OCI-LY7 (cell line): ENCODE results near the gene NPVF.

Experiments used
- CTCF ChIP-seq: fragments of 200-600 bp; sonication (generic); conservative IDR thresholded peaks from 2 replicates; pipeline ENCODE4 v1.5.1; 2014; ENCODE audit warnings: mild to moderate bottlenecking, antibody characterized with exemption, low read length, moderate library complexity, mixed read lengths
- EZH2phosphoT487 ChIP-seq: fragments of 200-600 bp; sonication (generic); IDR thresholded peaks from 2 replicates; pipeline ENCODE4 v1.6.1; 2018; ENCODE audit warnings: low read depth, borderline replicate concordance, mild to moderate bottlenecking, mixed run types, antibody characterized with exemption, low read length, moderate library complexity, mixed read lengths

GRCh38 chr7:25244254-25245033, 16.2 kb upstream of the NPVF start:
- no peak for TF ChIP-seq CTCF
- TF ChIP-seq EZH2phosphoT487, result no peak
